Fibroblast of gingiva (primary cell): ENCODE data around the gene ARID1A.
"Not testable (repeated sequence)": the region's sequence is repeated elsewhere in the genome, so short reads cannot be mapped to it uniquely, and the experiment has no call there.

Experiments
- DNase-seq: peaks from one replicate; pipeline ENCODE4 v3.0.0-alpha.2; 2011; ENCODE audit warnings: low read depth

The ARID1A gene

DNA sequence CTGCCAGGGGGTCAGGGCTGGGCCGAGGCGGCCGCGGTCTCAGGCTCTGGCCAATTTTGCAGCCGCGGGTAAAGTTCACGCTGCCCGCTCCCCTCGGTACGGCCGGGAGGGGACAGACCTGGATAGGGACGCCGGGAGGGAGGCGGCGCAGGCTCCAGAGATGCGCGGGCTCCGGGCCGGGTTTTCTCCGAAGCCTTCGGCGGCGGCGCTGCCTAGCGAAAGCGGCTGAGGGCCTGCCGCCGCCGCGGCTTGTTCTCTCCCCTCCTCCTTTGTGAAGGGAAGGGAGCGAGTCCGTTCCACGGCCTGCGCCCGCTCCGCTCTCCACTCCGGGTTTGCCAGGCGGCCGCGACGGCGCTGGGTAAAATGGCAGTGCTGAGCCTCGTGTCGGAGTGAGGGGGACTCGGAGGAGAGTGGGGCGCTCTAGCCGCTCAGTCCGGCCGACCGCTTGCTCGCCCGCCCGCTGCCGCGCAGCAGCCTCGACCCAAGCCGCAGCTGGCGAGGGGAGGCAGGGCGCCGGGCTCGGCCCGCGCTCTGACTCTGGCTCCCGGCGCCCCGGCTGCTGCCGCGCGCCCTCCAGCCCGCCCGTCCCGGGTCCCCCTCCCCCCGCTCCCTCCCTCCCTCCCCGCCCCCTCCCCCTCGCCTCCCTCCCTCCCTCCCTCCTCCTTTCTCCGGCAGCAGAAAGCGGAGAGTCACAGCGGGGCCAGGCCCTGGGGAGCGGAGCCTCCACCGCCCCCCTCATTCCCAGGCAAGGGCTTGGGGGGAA lies at the start of gene ARID1A:
TSS of gene ARID1A (plus strand) at position 660 of the 763 bp plus-strand sequence. CDS start 389 bp downstream, outside the sequence.
- peak; percentile 98 for DNase-seq

DNA sequence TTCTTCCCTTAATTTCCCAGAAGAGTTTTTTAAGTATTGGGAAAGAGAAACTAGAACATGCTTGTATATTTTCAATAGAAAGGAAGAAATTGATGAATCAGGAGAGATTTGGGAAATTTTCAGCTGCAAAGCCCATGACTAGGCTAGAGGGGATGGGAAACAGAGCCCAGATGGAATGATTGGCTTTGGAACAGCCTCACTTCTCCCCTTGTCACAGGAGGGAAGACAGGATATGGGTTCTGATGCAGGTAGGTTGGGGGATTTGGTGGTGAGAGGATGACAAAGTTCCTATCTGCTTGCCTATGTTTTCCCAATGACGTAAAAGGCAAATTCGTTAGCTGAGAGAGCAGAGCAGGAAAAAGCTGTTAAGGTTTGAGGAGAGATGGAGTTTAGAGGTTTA lies 31.0 kb upstream of the ARID1A start:
- DNase-seq, result no peak

DNA sequence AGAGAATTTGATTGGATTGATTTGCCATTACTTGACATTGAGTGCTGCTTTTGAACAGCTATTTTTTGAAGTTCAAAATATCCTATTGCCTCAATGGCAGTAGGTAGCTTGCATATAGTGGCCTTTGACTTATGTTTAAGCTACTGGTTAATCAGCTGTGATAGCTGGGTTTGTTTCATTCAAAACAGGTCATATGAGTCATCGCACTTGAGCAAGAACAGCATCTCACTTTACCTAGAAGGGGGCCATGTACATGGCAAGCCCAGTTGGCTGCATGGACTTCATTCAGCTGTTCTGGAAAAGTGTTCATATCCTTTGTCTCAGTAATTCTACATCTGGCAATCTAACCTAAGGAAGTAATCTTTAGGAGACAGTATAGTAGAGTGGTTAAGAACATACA lies 29.0 kb upstream of the ARID1A start:
- peak; percentile 30 for DNase-seq

DNA sequence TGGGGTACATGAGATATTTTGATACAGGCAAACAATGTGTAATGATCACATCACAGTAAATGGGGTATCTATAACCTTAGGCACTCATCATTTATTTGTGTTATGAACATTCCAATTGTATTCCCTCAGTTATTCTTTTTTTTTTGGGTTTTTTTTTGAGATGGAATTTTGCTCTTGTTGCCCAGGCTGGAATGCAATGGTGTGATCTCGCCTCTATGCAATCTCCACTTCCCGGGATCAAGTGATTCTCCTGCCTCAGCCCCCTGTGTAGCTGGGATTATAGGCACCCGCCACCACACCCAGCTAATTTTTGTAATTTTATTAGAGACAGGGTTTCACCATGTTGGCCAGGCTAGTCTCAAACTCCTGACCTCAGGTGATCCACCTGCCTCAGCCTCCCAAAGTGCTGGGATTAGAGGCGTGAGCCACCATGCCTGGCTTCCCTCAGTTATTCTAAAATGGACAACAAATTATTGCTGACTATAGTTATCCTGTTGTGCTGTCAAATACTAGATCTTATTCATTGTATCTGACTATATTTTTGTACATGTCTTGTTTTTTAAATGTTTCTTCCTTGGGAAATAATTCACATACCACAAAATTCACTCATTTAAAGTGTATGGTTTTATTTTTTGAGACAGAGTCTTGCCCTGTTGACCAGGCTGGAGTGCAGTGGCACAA lies 27.6 kb upstream of the ARID1A start:
- not testable (repeated sequence) for DNase-seq

DNA sequence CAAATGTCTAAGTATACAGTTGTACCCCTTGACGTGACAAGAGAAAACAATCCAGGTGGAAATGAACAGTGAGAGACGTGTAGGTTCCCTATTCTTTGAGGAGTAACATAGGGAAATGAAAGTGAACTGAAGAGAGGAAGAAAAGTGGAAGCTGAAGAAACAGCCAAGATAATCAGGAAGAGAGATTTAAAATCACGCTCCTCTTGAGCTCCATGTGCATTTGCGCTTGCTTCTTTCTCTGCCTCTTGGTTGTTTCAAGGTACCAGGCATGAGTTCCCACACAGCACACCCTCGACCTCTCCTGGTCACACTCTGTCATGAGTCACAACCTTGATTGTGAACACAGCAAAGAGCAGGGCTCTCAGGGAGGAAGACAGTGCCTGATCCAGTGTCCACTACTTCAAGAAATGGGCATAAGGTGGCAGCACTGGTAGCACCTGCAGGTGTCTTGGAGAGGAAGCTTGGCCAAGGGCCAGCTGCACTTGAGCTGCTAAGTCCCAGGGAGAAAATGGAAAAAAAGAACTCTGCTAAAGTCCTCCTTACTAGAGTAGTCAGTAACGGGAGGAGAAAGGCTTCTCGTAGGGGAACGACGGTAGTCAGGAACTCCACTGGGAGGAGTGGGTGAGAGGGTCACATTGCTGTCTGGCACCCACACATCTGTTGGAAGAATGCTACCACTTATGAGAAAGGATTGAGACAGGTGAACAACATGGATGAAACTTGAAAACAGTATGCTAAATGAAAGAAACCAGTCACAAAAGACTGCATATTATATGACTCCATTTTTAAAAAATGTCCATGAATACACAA lies 18.3 kb upstream of the ARID1A start:
- DNase-seq, result peak; percentile 55

DNA sequence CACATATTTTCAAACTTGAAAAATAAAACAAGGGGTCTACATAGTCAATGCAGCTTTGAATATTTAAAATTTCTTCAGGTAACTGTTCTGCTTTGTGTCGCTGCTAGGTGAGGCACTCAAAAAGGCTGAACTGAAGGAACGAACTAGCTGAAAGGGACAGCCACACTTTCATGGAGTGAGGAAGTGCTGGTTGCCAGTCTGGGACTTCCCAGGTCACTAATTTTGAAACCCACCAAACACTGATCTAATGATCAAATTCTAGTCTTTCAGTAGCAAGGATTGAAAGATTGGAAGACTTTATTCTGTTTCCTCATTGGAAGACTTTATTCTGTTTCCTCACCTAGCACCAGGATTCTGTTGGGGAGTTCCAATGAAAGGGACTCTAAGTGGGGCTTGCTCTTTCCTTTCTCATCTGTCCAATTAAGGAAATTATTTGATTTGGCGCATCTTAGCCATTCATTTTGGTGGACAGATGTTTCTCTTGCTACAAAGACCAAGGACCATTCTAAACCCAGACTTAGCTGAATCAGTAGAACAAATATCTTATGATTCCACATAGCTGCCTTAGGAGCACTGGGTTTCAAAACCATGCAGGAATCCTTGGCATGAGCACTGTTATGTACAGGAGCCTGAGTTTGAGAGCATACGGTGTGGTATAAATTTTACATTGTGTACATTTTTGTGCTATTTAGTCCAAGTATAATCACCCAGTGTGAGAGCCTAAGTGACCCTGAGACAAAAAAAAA lies 10.9 kb upstream of the ARID1A start:
- no peak for DNase-seq

DNA sequence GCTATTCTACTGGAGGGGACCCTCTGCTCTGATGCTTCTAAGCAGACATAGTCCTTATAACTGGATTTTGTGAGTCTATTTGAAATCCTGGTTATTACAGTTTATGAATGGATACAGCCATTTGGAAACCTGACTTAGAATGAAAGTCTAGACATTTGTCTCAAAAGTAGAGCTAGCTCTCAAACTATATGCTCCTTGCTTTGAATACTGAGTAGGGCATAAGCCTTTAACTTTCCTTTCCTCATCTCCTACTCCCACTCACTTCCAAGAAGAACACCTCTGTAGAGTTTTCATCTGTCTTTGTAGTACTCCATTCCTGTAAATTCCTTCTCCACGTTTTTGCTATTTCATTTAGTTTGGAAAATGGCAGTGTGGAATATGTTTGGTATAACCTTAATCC lies 9.0 kb upstream of the ARID1A start:
- DNase-seq, result no peak

DNA sequence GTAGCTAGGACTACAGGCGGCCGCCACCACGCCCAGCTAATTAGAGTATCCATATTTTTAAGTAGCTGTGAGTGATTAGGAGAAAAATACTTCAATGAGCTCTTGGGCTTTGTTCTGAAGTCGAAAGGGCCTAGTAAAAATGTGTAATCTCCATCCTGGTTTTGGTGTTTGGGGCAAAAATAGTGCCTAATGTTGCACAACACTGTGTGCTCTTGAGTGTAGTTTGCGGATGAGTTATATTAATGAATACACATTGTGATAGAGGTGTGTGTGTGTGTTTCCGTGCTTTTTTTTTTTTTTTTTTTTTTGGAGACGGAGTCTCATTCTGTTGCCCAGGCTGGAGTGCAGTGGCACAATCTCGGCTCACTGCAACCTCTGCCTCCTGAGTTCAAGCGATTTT lies 6.3 kb upstream of the ARID1A start:
- no peak for DNase-seq

DNA sequence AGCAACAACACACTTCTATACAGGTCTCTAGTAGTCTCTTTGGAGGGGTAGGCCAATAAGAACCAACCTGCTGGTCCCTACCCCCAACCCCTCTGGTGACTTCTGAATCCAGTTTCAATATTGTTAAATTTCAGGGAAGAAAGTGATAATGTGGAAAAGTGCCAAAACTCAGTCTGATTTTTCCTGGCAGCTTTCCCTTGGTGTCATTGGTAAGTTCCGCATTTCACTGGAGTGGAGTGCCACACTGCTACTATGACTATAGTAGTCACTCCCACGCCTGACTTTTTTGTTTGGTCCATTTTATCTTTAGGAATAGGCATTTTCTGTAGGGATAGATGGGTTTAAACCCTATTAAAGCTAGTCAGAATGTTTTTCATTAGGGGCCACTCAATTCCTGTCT lies 5.7 kb upstream of the ARID1A start:
- no peak for DNase-seq

DNA sequence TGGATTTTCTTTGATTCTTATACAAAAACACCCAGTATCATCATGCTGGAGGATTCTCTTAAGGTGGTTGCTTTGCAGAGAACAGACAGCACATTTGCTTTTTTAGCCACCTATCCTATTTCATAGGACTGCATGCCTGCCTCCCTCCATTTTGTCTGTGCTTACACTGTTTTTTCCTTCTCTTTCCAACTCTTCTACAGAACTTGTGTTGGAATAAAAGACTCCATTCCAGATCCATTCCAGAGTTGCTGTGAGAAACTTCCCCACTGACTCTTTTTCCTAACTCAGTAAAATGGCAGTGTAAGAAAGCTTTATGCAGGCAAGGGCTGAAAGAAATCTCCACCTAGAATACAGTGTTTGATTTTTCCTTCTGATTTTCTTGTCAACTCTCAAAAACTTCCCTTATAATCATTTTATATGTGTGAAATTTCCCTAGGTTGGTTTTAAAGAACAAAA lies 5.2 kb upstream of the ARID1A start:
- no peak for DNase-seq

DNA sequence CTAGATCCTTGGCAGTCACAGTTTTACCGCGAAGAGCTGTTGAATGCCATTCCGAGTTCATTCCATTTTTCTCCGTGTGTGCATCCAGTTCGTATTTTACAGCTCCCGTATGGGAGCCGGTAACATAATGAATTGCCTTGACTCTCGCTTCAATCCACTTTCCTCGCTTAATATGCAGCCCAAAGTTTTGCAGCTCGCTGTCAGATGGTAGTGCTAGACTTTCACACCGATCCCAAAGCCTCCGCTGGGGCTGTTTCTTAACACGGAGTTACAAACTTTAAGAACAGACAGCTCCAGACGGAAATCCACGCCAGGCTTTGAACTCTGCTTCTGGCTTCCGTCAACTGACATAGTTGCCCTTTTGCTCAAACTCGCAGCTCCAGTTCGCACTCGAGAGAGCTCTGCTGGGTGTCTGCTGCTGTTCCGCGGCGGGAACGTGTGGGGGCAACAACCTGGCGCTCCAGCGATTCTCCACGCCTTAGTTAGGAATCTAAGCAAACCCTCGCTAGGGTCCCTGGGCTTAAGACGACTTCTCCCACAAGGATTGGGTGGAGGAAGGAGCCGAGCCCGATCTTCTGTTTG lies 3.5 kb upstream of the ARID1A start:
- peak; percentile 99 for DNase-seq

DNA sequence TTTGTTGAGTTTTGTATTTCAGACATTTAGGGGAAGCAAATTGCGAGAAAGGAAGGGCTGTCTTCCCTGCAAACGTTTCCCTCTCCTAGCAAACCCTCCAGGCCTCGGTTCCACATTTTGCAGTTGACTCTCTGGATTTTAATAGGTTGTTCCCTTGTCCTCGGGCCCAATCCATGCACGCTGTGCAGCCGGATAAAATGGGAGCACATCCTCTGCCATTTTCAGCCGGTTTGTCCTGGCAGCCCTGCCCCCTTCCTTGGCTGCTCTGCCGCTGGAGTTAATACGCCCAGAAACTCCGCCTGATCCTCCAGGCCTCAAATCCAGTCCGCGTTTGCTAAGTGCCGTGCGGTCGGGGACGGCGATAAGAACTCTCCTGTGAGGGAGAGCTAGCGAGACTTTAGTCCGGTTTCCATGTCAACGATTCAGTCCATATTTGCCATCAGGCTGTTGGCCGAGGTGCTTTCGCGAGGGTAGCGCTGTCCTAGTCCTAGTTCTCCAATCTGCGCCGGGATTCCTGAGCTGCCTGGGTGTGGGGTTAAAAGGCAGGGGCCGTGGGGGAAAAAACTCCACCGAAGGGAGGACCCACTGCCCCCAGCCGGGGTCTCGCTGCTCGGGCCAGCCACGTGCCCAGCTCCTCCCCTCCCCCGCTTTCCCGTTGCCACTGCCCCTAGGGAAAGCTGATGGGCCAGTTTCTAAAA lies 2.9 kb upstream of the ARID1A start:
- DNase-seq, result peak; percentile 99

DNA sequence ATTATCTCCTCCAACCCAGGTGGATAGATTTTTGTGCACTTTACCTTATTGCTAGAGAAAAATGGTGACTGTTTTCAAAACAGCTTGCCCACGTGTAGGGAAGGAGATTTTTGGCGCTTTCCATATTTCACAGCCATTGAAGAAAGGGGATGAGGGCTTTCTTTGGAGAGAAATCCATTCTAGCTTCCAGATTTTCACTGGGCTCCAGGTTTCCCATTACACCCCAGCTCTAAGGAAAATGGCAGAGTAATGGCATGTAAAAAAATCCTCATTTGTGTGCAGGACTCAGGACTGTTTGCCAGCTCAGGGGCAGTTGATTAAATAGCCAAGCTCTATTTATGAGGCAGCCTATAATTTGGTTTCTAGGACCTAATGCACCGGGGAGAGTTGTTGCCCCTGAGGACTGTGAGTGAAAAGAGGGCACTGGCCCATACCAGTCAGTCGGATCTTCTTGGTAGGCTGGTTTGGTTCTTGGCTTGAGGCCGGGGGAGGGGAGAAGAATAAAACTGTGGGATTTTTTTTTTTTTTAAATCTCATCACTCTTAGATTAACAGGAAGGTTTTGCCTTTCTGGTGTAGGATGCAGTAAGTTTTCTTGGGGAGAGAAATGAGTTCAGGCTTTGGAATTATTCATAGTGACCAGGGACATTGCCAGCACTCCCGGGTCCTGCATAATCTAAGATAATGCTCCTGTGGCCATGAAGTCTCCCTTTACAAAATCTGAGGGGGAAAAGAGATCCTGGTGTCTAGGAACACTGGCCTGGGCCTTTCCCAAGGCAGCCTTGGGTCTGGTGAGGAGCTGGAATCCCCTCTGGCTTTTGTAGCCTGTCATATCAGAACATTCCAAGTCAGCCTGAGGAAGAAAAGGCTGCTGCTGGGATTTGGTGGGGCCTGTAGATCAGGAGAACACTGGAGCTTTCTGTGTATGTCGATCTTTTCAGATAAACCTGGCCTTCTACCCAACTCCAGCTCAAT lies 1.9 kb upstream of the ARID1A start:
- DNase-seq, result no peak

DNA sequence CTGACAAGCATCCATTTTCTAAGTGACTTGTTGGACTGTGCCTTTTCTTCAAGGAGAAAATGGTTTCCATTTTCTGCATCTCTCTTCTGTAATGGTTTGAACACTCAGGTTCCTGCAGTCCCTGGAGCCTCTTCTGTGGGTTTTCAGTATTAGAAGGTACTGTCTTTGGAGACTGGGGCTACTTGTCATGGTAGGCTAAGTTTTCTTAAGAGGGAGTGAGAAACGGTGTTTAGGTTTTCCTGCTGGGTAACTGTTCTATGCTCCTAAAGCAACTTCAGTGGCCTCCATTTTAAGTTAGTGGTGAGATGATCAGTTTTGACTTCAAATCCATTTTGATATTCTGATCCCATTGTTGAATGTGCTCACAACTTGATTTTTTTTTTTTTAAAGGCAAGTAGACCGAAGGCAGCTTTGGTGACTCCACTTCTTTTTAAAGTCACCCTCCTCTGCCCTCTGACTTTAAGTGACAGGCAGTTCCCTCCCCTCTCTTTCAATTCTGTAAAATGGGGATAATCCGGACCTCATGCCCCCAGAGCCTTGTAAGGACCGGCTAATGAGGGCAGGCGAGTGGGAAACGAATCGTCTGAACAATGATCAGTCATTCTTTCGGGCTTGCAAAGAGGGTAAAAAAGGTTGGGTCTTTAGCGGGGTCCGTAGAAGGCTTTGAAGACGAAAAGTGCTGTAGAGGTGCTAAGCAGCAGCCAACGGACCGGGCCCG lies 1.0 kb upstream of the ARID1A start:
- DNase-seq, result no peak

DNA sequence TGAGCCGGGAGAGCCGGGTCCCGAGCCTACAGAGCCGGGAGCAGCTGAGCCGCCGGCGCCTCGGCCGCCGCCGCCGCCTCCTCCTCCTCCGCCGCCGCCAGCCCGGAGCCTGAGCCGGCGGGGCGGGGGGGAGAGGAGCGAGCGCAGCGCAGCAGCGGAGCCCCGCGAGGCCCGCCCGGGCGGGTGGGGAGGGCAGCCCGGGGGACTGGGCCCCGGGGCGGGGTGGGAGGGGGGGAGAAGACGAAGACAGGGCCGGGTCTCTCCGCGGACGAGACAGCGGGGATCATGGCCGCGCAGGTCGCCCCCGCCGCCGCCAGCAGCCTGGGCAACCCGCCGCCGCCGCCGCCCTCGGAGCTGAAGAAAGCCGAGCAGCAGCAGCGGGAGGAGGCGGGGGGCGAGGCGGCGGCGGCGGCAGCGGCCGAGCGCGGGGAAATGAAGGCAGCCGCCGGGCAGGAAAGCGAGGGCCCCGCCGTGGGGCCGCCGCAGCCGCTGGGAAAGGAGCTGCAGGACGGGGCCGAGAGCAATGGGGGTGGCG lies 371 bp downstream of the ARID1A start:
- no peak for DNase-seq

DNA sequence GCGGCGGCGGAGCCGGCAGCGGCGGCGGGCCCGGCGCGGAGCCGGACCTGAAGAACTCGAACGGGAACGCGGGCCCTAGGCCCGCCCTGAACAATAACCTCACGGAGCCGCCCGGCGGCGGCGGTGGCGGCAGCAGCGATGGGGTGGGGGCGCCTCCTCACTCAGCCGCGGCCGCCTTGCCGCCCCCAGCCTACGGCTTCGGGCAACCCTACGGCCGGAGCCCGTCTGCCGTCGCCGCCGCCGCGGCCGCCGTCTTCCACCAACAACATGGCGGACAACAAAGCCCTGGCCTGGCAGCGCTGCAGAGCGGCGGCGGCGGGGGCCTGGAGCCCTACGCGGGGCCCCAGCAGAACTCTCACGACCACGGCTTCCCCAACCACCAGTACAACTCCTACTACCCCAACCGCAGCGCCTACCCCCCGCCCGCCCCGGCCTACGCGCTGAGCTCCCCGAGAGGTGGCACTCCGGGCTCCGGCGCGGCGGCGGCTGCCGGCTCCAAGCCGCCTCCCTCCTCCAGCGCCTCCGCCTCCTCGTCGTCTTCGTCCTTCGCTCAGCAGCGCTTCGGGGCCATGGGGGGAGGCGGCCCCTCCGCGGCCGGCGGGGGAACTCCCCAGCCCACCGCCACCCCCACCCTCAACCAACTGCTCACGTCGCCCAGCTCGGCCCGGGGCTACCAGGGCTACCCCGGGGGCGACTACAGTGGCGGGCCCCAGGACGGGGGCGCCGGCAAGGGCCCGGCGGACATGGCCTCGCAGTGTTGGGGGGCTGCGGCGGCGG lies 1.0 kb downstream of the ARID1A start:
- DNase-seq, result no peak

DNA sequence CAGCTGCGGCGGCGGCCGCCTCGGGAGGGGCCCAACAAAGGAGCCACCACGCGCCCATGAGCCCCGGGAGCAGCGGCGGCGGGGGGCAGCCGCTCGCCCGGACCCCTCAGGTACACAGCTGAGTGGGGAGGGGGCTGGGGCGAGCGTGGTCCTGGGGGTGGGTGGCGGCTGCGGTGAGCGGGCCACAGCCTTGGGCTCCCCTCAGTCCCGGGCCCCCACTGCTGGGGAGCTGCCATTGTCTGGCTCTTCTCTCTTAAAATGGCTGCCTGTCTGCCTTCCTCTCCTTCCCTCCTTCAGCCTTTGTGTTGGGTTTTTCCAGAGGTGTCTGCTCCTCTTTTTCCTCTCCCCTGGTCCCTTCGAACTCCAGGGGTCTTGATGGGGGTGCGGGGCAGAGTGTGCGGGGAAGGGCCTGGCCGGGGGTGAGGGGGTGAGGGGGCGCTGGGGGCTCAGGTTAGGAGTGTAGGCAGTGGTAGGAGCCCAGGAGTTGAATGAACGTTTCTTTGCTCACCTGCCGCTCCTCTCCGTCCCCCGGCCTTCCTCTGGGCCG lies 1.7 kb downstream of the ARID1A start:
- no peak for DNase-seq
